GM19099 (cell line): ENCODE results near the gene EDNRB.

ENCODE experiments used
- POLR2A ChIP-seq: IDR thresholded peaks from 3 replicates; pipeline ENCODE4 v1.6.1; 2011; ENCODE audit warnings: low read depth; ENCODE audit not compliant: insufficient read length; ENCODE audit errors: extremely low read depth

Gene EDNRB

DNA sequence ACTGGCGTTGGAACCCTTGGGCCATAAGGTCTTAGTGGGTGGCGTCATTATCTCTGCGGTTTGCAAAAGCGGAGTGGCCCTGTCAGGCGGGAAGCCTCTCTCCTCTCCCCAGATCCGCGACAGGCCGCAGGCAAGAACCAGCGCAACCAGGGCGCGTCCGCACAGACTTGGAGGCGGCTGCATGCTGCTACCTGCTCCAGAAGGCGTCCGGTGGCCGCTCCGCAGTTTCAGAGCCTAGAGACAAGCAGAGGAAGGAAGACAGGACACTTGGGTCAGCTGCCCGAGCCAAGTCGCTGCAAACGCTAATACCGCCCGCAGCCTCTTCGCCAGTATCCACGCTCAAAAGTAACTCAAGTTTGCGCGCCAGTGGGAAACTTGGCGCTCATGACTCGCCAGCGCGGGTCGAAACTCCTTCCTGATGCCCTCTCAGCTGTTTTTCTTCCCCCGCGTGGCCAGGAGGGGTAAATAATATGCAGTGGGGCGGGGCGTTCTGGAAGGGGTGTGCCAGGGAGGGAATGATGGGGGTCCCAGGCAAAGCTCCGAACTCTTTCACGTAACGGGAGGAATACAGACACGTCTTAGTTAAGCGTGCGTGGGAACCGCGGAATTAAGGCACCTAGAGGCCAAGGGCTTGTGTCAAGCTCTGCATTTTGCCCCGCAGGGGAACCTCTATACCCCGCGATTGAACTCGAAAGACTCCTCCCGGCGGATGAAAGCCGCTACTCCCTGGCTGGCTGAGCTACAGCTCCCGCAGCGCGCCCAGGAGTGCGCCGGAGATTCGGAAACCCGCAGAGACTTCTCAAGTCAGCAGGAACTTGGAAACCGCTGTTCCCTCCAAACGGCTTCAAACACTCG lies at the start of gene EDNRB:
Gene EDNRB, minus strand, starts transcription at position 441 of the 855 bp plus-strand sequence. Its CDS starts 258 bp downstream, at position 183.
- TF ChIP-seq POLR2A = no peak

- TF ChIP-seq POLR2A = no peak
These were observed 48.0 kb upstream of the EDNRB start for GRCh38 chr13:77966671-77967070.

DNA sequence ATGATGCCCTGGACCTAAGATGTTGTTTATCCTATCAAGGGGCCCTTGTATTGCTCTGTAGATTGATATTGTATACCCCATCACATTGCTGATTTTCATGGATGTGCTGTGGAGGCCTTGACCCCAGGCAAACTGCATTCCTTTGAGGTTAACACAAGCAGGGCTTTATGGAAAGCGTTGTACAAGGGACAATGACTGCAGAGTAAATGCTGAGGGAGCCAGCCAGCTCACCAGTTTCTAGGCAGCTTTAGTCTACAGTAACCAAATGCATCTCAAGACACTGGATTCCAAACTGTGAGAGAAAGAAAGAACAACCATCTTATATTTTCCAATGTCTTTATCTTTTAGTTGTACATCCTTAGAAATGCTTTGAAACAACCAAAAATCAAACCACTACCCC lies 34.1 kb upstream of the EDNRB start:
- no peak for TF ChIP-seq POLR2A

GRCh38 chr13:77952276-77952675 lies 33.6 kb upstream of the EDNRB start:
- no peak for TF ChIP-seq POLR2A

- TF ChIP-seq POLR2A = no peak
These were observed 27.9 kb upstream of the EDNRB start for GRCh38 chr13:77946522-77946921.

DNA sequence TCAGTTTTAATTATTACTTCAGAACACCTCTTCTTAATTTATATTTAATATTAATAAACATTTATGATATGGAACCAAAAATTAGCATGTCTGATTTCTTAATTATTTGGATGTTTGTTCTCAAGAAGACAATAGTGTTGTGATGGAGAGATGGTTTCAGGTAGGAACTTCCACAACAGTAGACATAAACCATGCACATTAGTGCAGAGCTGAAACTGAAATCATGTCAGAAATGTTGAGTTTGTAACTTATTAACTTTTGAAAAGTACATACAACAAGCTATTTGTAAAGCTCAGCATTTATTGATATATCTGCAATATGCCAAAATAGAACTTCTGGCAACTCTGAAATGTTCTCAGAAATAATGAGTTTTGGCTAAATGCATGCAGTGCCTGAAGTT lies 11.8 kb upstream of the EDNRB start:
- TF ChIP-seq POLR2A = no peak

DNA sequence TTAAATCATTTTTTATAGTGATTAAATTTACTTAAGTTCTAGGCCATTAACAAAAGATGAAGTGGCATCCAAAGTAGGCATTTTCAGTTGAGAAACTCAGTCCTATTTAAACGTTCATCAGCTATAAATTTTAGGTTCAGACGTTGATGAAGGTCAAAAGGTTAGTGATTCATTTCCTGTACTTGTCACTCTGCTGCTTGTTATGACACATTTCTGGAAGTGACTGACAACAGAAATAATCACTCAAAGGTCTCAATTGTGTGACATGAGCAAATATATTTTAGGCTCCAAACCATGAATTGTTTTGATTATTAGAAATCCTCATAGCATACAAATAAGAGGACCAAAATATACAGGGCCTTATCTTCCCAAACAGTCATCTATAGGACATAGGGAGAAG lies 10.3 kb upstream of the EDNRB start:
- no peak for TF ChIP-seq POLR2A

DNA sequence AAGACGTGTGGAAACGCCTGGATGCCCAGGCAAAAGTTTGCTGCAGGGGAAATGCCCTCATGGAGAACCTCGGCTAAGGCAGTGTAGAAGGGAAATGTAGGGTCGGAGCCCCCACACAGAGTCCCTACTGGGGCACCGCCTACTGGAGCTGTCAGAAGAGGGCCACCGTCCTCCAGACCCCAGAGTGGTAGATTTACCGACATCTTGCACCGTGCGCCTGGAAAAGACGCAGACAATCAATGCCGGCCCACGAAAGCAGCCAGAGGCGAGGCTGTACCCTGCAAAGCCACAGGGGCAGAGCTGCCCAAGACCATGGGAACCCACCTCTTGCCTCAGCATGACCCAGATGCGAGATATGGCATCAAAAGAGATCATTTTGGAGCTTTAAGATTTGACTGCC lies 7.0 kb upstream of the EDNRB start:
- no peak for TF ChIP-seq POLR2A

- no peak for TF ChIP-seq POLR2A
These were observed 1.3 kb upstream of the EDNRB start for GRCh38 chr13:77919921-77920294.

- no peak for TF ChIP-seq POLR2A
These were observed 752 bp upstream of the EDNRB start for GRCh38 chr13:77919246-77919920.

DNA sequence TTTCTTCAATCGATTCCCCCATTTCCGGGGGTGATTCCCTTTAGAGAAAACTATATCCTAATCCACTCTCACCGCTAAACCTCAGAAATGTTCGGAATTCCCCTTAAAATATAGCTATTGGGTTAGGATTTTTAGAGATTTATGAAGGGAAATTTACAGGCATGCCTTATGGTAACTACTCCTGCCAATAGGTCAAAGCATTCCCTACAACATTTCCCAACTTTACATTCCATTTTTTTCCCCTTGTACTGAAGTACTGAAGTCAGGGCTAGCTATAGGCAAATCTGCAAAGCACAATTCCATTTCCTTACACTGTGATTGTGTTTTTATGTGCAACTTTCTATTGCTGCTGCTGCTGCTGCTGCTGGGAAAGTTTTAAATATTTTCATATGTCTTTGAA lies 2.1 kb downstream of the EDNRB start:
- no peak for TF ChIP-seq POLR2A

DNA sequence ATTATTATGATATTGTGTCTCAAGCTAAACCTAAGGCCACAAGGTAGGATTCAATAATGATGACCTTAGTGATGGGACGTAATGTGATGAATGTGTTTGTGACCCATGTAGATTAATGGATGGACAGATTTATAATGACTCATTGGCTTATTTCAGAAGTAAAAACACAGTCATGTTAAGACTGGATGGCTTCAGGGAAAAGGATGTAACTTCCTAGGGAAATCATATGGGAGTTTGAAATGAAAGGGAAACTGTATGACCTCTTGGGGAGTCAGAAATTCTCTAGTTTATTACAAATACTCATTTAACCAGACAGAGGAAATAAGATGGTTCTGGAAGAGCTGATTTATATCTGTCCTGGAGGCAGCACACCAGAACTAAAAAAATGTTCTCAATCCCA lies 2.9 kb downstream of the EDNRB start:
- TF ChIP-seq POLR2A = no peak

DNA sequence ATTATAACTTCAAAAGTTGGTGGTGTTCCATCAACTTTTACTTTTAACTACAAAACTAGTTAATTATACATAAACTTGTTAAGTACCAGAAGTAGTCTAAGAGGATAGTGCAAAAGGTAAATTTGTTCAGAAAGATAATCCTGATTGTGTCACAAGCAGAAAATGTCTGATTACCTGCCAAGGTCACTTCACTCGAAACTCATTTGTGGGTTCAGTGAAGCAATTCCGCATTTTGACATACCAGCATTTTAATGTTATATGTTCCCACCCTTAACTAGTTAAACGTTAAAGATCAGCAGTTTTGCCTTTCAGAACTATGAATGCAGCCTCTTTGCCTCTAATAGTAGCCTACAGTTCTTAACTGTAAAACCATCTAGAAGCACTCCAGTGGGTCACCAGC lies 5.6 kb downstream of the EDNRB start:
- TF ChIP-seq POLR2A = no peak

GRCh38 chr13:77911751-77912150 lies 6.9 kb downstream of the EDNRB start:
- TF ChIP-seq POLR2A = no peak

- no peak for TF ChIP-seq POLR2A
These were observed 8.8 kb downstream of the EDNRB start for GRCh38 chr13:77909827-77910226.

GRCh38 chr13:77908531-77908930 lies 10.1 kb downstream of the EDNRB start:
- TF ChIP-seq POLR2A = no peak
